GM21619 (cell line): ENCODE results near the gene MCOLN3.
"Not testable (repeated sequence)": the region's sequence is repeated elsewhere in the genome, so short reads cannot be mapped to it uniquely, and the experiment has no call there.

ENCODE experiments used
- ATAC-seq: cut with Tn5 transposase; IDR thresholded peaks from one replicate; pipeline ENCODE4 v1.9.1; 2021; ENCODE audit not compliant: unreplicated experiment

MCOLN3 gene

DNA sequence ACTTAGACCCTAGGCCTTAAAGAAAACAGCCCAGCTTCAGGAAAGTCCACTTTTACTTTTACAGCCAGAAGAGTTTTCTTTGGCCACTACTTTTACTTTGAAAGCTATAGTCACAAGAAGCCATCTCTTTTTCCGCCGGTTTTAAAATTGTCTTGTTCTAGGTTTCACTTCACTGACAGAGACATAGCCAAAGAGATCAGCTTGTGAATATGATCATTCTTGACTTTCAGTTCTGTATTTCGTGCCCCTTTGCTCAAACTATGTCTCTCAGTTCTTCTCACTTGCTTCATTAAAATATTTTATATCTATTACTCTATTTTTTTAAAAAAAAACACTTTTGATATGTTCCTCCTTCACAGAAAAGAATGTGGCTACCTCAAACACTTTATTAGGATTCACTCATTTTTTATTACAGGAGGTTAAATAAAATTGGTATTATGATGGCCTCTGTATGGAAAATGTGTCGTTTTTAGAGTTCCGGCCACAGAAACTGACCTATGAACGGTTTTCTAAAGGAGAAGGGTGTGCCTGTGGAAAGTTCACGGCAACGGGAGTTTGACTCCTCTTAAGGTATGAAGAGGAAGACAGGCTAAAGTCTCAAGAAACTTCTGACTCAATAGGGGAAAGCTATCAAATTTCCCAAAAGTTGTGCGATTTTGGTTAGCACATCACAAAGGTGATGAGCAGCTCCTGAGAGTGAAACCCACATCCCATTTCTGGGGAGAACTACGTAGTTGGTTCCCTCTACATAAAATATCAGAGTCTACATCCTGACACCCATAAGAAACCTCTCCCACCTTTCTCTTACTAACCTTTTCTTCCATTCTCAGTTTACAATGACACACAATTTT is 52.6 kb downstream of the MCOLN3 start:
- ATAC-seq = peak; percentile 41

- ATAC-seq = peak; percentile 25
Observed at GRCh38 chr1:84991097-84991920, 57.0 kb downstream of the MCOLN3 start.

- peak; percentile 71 for ATAC-seq
Observed at GRCh38 chr1:84988588-84988987, 59.7 kb downstream of the MCOLN3 start.

DNA sequence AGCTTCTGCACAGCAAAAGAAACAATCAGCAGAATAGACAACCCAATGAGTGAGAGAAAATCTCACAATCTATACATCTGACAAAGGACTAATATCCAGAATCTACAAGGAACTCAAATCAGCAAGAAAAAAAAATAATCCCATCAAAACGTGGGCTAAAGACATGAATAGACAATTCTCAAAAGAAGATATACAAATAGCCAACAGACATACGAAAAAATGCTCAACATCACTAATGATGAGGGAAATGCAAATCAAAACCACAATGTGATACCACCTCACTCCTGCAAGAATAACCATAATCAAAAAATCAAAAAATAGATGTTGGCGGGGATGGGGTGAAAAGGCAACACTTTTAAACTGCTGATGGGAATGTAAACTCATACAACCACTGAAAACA is 61.7 kb downstream of the MCOLN3 start:
- ATAC-seq = not testable (repeated sequence)

DNA sequence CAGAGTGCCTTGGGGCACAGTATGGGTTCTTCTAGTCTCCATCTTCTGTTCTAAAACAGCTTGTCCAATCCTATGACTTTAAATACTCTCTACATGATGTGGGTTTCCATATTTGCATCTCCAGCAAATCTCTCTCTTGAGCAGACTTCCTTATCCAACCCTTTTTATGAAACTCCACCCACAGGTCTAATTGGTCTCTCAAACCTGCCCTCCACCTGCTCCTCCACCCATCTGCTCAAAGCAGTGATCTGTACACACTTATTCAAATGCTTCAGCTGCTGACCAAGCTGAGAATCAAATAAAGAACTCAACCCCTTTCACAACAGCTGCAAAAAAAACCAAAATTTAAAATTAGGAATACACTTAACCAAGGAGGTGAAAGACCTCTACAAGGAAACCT is 62.9 kb downstream of the MCOLN3 start:
- peak; percentile 34 for ATAC-seq

- no peak for ATAC-seq
Observed at GRCh38 chr1:84982395-84982794, 65.9 kb downstream of the MCOLN3 start.

DNA sequence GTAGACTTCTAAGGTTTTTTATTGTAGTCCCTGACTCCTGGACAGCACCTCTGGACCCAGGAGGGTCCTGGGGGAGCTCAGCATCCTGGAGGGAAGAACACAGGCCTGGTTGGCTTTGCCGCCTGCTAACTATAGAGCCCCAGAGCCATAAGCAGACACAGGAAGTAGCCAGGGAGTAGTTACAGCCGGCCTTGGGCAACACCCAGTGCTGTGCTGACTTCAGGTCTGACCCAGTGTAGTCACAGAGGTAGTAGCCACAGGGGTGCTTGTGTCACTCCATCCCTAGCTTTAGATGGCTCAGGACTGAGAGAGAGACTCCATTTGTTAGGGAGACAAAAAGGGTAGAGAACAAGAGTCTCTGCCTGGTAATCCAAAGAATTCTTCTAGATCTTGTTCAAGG is 73.3 kb downstream of the MCOLN3 start:
- peak; percentile 31 for ATAC-seq

- peak; percentile 30 for ATAC-seq
Observed at GRCh38 chr1:84973498-84974334, 74.6 kb downstream of the MCOLN3 start.

DNA sequence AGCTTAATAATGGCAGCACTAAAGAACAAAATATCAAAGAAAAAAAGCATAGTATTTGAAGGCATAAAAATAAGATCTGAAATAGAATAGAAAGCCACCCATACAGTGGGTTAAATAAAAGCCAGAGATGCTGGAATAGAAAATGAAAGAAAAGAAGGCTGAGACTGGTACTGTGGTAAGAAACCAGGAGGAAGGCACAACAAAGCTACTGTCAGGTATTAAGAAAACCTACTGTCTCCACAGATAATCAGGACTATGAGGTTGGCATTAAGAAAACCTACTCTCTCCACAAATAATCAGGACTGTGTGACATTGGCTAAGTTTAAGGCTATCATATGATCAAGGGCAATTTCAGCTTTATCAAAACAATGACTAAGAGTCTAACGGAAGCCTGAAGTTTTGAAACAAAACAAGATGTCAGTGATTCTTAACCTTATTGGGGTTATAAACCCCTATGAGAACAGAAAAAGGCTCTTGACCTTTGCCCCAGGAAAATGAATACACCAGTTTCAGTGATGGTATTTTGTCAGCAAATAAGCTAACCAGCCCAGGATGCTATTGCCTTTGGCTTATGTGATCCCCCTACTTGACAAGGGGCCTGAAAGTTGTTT is 75.8 kb downstream of the MCOLN3 start:
- peak; percentile 37 for ATAC-seq

DNA sequence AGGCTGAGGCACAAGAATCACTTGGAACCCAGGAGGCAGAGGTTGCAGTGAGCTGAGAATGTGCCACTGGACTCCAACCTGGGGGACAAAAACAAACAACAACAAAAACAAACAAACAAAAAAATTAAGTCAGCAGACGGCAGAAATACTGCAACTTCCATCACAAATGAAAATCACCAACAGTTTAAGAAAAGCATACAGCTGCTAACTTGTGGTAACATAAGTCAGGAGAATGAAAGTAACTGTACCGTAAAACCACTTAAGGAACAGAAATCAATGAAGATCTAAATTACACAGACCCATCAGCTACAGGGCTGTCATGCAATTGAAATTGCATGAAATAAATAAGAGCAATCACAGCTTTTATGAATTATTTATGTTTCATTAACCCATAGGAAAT is 76.3 kb downstream of the MCOLN3 start:
- ATAC-seq = peak; percentile 48

- peak; percentile 32 for ATAC-seq
Observed at GRCh38 chr1:84969489-84970250, 78.6 kb downstream of the MCOLN3 start.

DNA sequence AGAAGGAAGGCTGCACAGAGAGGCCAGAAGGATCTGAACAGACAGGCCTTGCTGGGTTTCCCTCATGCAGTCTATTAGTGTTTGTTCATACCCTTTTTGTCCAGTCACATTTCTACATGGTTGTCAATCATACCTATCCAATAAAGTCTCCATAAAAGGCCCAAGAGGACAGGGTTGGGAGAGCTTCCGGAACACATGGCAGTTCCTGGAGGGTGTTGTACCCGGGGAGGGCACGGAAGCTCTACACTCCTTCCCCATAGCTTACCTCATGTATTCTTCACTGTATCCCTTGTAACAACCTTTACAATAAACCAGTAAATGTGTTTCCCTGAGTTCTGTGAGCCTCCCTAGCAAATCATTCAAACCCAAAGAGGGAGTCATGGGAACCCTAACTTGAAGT is 79.4 kb downstream of the MCOLN3 start:
- ATAC-seq = no peak

- ATAC-seq = no peak
Observed at GRCh38 chr1:84968101-84968500, 80.2 kb downstream of the MCOLN3 start.
